IPS DF 6.9 (cell line): Measurements from ENCODE around the gene PSMC5.
A peak's percentile ranks its signal among the peaks of the same experiment; 100 is the strongest.

Source experiments
- DNase-seq: peaks from one replicate; pipeline ENCODE4 v3.0.0-alpha.2; 2013; ENCODE audit warnings: low read depth, low spot score
- H3K27ac ChIP-seq: one replicate; pipeline ENCODE4 v1.5.1; 2013; ENCODE audit warnings: low read length, control low read depth
- H3K27me3 ChIP-seq: 2 replicates; pipeline ENCODE4 v1.6.1; 2013; ENCODE audit warnings: mild to moderate bottlenecking, low read length; ENCODE audit not compliant: control insufficient read depth, insufficient read depth
- H3K36me3 ChIP-seq: 2 replicates; pipeline ENCODE4 v1.6.1; 2013; ENCODE audit warnings: low read length; ENCODE audit not compliant: control insufficient read depth, insufficient read depth
- H3K4me1 ChIP-seq: 2 replicates; pipeline ENCODE4 v1.6.1; 2013; ENCODE audit warnings: low read length; ENCODE audit not compliant: control insufficient read depth, insufficient read depth
- H3K4me3 ChIP-seq: 2 replicates; pipeline ENCODE4 v1.5.1; 2013; ENCODE audit warnings: mild to moderate bottlenecking, low read length
- H3K9me3 ChIP-seq: 2 replicates; pipeline ENCODE4 v1.6.1; 2013; ENCODE audit warnings: low read length, inconsistent platforms; ENCODE audit not compliant: control insufficient read depth, insufficient read depth
- WGBS: extraction: QIAGEN DNeasy Blood & Tissue Kit; methylation state at CpG from one replicate; pipeline ENCODE4 v1.1.7; 2013; ENCODE audit warnings: mixed read lengths, missing lambda C conversion rate; ENCODE audit not compliant: insufficient read length, insufficient coverage; 5-methylcytosine and 5-hydroxymethylcytosine counted together

The PSMC5 gene

DNA sequence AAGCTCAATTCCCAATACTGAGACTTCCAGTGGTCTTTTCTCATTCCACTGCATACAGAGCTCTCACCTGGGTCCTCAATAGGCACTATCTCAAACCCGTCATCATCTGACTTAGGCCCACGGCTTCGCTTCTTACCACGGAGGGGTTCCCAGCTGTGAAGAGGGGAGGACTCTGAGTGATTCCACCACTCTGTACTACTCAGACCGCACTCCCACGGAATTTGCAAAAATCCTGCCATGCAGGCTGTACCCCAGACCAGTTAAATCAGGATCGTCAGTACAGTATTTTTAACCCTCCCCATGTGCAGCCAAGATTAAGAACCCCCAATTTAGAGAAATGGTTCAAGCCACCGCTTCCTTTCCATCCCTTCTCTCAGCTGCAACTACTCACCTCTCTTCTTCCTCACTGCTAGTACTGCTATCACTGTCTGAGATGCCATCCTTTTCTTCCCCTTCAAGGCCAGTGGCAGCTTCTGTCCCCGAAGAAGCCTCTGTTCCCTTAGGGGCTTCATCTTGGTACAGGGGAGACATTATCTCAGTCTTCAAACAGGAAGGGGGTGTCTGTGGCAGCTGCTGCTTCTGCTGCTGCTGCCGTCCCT lies 6.2 kb upstream of the PSMC5 start:
- WGBS, result no CpG with 5 or more reads among the region's 10 CpGs

GRCh38 chr17:63821804-63822203 lies 5.4 kb upstream of the PSMC5 start:
- WGBS, result no CpG with 5 or more reads among the region's 6 CpGs
- H3K27ac ChIP-seq, result no peak overlapping the region
- H3K27me3 ChIP-seq, result no peaks in the 10 kb centered on the region
- no peak overlapping the region for H3K4me3 ChIP-seq
- no peak for DNase-seq
- no peaks in the 10 kb centered on the region for H3K4me1 ChIP-seq
- H3K9me3 ChIP-seq, result no peaks in the 10 kb centered on the region
- peaks cover 53% of the 10 kb centered on the region for H3K36me3 ChIP-seq

More for the DNA sequence above, 6.2 kb upstream of the PSMC5 start:
- DNase-seq, result no peak
- Histone ChIP-seq H3K9me3 (no peaks in the 10 kb centered on the region), H3K4me3 (no peak overlapping the region), H3K4me1 (no peaks in the 10 kb centered on the region), H3K27me3 (no peaks in the 10 kb centered on the region), H3K36me3 (peaks cover 59% of the 10 kb centered on the region), H3K27ac (no peak overlapping the region)

DNA sequence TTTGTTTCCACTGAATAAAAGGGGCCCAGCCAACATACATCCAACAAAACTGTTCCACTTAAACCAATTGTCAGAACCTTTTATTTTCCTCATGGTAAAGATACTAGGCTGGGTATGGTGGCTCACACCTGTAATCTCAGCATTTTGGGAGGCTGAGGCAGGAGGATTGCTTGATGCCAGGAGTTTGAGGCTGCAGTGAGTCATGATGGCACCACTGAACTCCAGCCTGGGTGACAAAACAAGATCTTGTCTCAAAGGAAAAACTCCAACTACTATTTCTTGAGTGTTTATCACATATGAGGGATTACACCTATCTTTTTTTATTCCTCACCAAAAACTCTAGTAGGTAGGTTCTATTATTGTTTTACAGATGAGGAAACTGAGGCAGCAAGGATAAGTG lies 4.7 kb upstream of the PSMC5 start:
- no peaks in the 10 kb centered on the region for H3K9me3 ChIP-seq
- DNase-seq, result no peak
- H3K4me3 ChIP-seq, result no peak overlapping the region
- no peaks in the 10 kb centered on the region for H3K4me1 ChIP-seq
- H3K36me3 ChIP-seq, result peaks cover 52% of the 10 kb centered on the region
- no peaks in the 10 kb centered on the region for H3K27me3 ChIP-seq
- no peak overlapping the region for H3K27ac ChIP-seq

DNA sequence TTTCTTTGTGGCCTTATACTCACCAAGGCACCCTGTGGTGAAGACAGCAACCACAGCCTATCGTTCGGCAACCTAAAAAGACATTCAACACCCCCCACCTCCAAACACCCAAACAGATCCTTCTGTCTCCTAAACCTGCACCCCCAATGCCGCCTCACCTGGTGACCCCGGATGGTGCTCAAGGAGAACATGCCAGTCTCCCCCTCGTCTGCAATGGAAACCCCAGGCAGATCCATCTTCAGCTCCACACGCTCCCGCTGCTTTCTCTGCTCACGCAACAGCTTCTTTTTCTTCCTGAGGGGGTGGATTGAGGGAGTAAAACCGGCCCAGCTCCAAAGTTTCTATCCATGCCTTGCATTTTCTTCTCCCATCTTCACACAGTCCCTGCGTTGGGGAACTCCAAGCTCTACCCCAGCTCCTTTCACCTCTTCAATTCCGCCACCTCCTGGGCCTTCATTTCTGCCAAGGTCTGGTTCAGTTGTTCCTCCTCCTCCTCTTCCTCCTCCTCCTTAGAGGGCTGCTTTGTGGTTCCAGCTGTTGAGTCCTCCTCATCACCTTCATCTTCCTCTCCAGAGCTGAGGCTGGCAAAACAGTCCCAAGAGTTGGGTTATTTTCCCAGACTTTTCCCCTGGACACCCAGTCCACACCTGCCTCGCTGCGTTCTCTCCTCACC lies 3.4 kb upstream of the PSMC5 start:
- no peaks in the 10 kb centered on the region for H3K4me1 ChIP-seq
- no peak overlapping the region for H3K27ac ChIP-seq
- peaks cover 39% of the 10 kb centered on the region for H3K36me3 ChIP-seq
- WGBS, result no CpG with 5 or more reads among the region's 13 CpGs
- H3K4me3 ChIP-seq, result no peak overlapping the region
- no peaks in the 10 kb centered on the region for H3K27me3 ChIP-seq
- H3K9me3 ChIP-seq, result no peaks in the 10 kb centered on the region
- no peak for DNase-seq

DNA sequence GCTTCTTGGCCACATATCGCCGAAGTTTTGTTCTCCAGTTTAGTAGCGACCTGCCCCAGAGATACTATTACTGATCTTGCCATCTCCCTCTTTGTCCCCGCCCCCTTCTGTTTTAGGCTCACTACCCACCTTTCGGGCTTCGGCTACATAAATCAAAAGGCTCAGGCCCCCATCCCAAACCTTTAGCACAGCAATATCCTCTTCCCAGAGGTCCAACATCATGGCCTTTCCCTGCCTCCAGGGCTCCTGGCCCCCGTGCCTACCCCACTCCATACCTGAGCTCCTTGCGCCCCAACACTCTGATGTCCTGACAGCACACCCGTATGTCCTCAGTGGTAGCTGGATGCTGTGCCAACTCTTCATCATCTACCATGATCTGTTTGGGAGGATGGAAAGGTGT lies 2.9 kb upstream of the PSMC5 start:
- Histone ChIP-seq H3K27ac (no peak overlapping the region), H3K4me1 (no peaks in the 10 kb centered on the region), H3K36me3 (peaks cover 38% of the 10 kb centered on the region), H3K4me3 (no peak overlapping the region), H3K27me3 (no peaks in the 10 kb centered on the region), H3K9me3 (no peaks in the 10 kb centered on the region)
- WGBS, result no CpG with 5 or more reads among the region's 9 CpGs
- no peak for DNase-seq

DNA sequence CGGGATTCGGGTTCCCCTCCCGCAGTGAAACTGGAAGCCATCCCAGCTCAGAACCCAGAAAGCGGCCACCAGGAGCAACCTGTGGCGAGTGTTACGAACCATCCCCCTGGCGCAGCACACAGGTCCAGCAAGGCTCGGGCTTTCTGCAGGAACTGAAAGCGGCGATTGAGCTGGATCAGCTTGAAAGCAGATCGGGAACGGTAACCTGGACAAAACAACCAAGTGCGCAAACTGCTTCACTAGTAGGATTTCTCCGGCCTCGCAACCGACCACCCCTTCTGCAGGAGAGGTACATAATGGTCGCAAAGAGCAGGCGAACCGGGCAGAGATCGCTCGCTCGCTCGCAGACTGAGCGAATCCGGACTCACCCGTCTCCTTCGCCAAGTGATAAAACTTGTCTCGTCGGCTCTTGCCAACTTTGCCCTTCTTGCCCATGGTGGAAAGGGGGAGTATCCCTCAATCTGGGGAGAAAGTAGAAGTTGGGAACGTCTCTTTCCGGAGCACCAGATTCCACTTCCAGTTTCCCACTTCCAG lies 696 bp upstream of the PSMC5 start:
- Histone ChIP-seq H3K9me3 (no peaks in the 10 kb centered on the region), H3K4me1 (no peaks in the 10 kb centered on the region), H3K36me3 (peaks cover 46% of the 10 kb centered on the region), H3K27me3 (no peaks in the 10 kb centered on the region), H3K27ac (no peak overlapping the region), H3K4me3 (peak overlapping the region; percentile 89)
- no peak for DNase-seq
- no CpG with 5 or more reads among the region's 31 CpGs for WGBS

DNA sequence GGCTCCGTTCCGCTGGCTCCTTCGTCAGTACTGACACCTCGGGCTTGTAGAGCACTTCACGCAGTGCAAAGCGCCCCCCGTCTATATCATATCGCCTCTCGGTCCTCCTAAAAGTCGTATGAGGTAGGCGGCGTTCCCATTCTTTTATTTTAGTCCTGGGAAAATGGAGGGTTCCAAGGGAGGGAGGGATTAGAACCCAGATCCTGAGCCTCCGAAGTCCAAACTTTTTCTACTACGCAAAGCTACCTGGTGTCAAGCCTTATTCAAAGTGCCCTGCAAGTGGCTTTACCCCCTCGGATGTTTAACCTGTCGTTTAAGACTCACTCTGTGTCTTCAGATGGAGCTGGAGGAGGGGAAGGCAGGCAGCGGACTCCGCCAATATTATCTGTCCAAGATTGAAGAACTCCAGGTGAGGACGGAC lies 580 bp downstream of the PSMC5 start:
- Histone ChIP-seq H3K36me3 (peaks cover 54% of the 10 kb centered on the region), H3K9me3 (no peaks in the 10 kb centered on the region), H3K4me1 (no peaks in the 10 kb centered on the region), H3K4me3 (peak overlapping the region; percentile 89), H3K27me3 (no peaks in the 10 kb centered on the region), H3K27ac (no peak overlapping the region)
- whole genome bisulfite sequencing, result no CpG with 5 or more reads among the region's 19 CpGs
- no peak for DNase-seq

GRCh38 chr17:63828936-63829335 lies 1.7 kb downstream of the PSMC5 start:
- Histone ChIP-seq H3K9me3 (no peaks in the 10 kb centered on the region), H3K4me3 (no peak overlapping the region), H3K36me3 (peaks cover 58% of the 10 kb centered on the region), H3K4me1 (no peaks in the 10 kb centered on the region), H3K27me3 (no peaks in the 10 kb centered on the region), H3K27ac (no peak overlapping the region)
- no peak for DNase-seq
- no CpG with 5 or more reads among the region's 3 CpGs for whole genome bisulfite sequencing

DNA sequence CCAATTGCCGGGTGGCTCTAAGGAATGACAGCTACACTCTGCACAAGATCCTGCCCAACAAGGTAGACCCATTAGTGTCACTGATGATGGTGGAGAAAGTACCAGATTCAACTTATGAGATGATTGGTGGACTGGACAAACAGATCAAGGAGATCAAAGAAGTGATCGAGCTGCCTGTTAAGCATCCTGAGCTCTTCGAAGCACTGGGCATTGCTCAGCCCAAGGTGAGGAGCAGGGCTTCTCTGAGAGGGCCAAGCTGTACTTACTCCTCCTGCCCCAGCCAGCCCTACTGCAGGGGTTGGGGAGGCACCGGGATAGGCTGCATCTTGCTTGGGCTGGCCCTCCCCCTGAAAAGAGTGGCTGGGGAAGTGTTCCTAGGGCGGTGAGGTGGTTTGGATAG lies 3.0 kb downstream of the PSMC5 start:
- no peak overlapping the region for H3K27ac ChIP-seq
- H3K4me1 ChIP-seq, result no peaks in the 10 kb centered on the region
- no peak overlapping the region for H3K4me3 ChIP-seq
- no peak for DNase-seq
- H3K36me3 ChIP-seq, result peaks cover 52% of the 10 kb centered on the region
- no peaks in the 10 kb centered on the region for H3K27me3 ChIP-seq
- no peaks in the 10 kb centered on the region for H3K9me3 ChIP-seq
- WGBS, result no CpG with 5 or more reads among the region's 5 CpGs

GRCh38 chr17:63830904-63831491 lies 3.8 kb downstream of the PSMC5 start:
- Histone ChIP-seq H3K36me3 (peaks cover 50% of the 10 kb centered on the region), H3K9me3 (no peaks in the 10 kb centered on the region), H3K27me3 (no peaks in the 10 kb centered on the region), H3K4me3 (no peak overlapping the region), H3K4me1 (no peaks in the 10 kb centered on the region), H3K27ac (no peak overlapping the region)
- DNase-seq, result no peak
- WGBS, result no CpG with 5 or more reads among the region's 15 CpGs
